HG02852 (cell line): ENCODE data around the gene MUC5AC.
"Not testable (repeated sequence)": the region's sequence is repeated elsewhere in the genome, so short reads cannot be mapped to it uniquely, and the experiment has no call there.

Source experiments
- ATAC-seq: cut with Tn5 transposase; IDR thresholded peaks from one replicate; pipeline ENCODE4 v1.9.1; 2021; ENCODE audit warnings: mild to moderate bottlenecking, moderate library complexity; ENCODE audit not compliant: unreplicated experiment

MUC5AC gene

DNA sequence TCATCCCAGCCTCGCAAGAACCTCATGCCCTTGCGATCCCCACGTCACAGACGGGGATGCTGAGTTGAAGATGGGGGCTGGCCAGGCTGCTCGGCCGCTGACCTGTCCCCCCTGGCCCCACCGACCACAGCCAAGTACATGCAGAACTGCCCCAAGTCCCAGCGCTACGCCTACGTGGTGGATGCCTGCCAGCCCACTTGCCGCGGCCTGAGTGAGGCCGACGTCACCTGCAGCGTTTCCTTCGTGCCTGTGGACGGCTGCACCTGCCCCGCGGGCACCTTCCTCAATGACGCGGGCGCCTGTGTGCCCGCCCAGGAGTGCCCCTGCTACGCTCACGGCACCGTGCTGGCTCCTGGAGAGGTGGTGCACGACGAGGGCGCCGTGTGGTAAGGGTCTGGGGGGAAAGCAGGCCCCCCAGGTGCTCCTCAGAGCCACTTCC is 75.1 kb downstream of the MUC5AC start:
- ATAC-seq = no peak

DNA sequence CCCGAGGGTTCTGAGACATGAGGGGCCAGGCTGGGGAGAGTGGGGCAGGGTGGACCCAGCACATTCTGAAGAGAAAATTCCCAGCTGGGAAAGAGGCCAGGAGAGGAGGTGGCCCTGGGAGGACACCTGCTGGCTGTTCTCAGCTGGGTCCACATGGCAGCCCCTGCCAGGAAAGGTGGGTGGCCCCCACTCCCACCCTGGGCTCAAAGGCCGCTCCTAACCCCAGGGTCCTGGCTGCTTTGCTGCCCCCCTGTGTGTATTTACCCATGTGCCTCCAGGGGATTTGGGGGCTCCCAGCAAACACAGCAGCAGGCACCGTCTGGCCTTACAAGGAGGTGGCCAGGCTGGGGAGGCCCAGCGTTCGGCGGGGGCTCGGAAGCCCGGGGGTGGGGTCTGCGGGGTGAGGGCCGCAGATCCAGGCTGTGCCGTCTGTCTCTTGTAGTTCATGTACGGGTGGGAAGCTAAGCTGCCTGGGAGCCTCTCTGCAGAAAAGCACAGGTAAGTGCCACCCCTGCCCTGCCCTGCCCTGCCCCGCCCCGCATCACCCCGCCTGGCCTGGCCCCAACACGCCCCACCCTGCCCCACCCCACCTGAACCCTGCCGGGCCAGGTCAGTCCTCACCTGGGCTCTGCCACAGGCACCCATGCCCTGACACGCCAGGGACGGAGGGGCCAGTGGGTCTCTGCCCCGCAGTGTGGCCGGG is 75.7 kb downstream of the MUC5AC start:
- ATAC-seq = no peak

DNA sequence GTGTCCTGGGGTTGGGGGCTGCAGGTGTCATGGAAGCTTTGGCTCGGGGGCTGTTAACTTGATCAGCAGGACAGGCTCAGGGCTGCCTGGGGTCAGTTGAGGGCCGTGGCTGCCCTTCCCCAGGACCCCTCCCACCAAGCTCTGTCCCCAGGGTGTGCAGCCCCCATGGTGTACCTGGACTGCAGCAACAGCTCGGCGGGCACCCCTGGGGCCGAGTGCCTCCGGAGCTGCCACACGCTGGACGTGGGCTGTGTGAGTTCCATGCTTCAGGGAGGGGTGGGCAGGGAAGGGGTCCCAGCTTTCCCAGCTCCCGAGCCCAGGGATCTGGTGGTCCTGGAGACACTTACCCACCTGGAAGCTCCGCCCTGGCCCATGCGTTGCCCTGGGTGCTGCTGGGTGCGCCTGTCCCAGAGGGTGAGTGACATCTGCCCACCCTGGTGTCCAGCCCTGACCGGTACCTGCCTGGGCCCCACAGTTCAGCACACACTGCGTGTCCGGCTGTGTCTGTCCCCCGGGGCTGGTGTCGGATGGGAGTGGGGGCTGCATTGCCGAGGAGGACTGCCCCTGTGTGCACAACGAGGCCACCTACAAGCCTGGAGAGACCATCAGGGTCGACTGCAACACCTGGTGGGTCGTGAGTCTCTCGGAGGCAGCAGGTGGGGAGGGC is 76.4 kb downstream of the MUC5AC start:
- no peak for ATAC-seq

DNA sequence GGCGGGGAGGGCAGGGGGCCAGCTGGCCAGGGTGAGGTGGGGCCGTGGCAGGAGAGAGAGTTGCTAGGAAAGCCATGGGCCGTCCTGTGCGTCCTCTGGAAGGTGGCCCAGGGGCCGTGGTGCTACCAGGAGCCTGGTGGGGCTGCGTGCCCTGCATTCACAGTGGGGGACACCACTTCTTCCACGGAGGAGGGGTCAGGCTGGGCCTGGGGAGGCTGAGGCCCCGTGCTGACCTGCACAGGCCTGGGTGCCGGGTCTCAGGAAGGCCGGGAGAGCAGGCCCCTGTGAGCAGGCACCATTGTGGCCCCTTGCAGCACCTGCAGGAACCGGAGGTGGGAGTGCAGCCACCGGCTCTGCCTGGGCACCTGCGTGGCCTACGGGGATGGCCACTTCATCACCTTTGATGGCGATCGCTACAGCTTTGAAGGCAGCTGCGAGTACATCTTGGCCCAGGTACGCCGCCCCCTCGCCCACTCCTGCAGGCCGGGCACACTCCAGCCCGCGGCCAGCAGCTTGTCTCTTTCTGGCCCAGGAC is 77.1 kb downstream of the MUC5AC start:
- ATAC-seq = no peak

DNA sequence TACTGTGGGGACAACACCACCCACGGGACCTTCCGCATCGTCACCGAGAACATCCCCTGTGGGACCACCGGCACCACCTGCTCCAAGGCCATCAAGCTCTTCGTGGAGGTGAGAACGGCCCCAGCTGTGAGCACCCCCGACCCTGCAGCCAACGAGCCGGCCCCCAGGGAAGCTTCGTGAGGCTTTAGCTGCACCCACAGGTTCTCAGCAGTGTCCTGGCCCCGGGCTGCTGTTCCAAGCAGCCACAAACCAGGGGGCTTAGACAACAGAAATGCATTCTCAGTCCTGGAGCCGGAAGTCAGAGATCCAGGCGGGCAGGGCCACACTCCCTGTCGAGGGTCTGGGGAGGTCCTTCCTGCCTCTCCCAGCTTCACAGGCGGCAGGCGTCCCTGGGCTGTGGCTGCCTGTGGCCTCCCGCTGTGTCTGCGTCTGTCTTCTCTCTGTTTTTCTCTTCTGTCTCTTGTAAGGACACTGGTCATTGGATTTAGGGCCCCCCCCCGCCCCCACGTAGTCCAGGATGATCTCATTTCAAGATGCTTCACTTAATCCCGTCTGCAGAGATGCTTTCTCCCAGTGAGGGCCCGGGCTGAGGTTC is 77.7 kb downstream of the MUC5AC start:
- no peak for ATAC-seq

- ATAC-seq = no peak
Observed at GRCh38 chr11:1235901-1236315, 78.2 kb downstream of the MUC5AC start.

DNA sequence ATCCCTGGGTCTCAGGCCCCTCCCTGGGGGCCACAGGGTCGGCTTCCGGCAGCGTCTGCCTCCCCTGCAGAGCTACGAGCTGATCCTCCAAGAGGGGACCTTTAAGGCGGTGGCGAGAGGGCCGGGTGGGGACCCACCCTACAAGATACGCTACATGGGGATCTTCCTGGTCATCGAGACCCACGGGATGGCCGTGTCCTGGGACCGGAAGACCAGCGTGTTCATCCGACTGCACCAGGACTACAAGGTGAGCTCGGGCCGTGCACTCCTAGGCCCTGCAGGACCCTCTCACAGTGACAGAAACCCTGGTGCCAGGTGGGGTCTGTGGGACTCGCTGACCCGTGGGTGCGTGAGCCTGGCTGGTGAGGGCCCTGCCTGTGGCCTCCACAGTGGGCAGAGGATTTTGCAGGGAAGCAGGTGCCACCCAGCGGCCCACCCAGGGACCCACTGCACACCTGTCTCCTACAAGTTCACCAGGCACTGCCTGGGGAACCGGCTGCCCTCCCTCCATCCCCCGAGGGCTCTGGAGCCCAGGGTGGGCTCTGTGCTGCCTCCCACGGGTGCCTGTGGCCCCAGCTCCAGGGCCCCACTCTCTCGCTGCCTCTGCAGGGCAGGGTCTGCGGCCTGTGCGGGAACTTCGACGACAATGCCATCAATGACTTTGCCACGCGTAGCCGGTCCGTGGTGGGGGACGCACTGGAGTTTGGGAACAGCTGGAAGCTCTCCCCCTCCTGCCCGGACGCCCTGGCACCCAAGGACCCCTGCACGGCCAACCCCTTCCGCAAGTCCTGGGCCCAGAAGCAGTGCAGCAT is 78.8 kb downstream of the MUC5AC start:
- no peak for ATAC-seq

GRCh38 chr11:1237128-1237580 is 79.4 kb downstream of the MUC5AC start:
- no peak for ATAC-seq

DNA sequence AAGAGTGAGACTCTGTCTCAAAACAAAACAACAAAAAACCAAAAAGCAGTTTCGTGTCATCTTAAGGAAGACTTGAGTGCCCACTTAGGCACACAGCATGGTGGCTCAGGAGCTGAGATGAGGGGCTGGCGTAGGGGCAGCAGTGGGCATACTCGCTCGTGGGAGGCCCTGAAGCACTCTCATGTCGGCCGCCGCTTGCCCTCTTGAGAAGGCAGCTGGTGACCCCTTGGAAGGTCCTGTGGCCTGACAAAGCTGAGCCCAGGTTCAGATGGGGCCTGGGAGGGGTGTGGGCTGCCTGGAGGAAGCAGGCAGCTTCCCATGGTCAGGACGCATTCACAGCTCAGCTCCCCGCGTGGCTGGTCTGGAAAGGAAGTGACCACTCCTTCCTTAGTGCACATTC is 80.1 kb downstream of the MUC5AC start:
- ATAC-seq = no peak

DNA sequence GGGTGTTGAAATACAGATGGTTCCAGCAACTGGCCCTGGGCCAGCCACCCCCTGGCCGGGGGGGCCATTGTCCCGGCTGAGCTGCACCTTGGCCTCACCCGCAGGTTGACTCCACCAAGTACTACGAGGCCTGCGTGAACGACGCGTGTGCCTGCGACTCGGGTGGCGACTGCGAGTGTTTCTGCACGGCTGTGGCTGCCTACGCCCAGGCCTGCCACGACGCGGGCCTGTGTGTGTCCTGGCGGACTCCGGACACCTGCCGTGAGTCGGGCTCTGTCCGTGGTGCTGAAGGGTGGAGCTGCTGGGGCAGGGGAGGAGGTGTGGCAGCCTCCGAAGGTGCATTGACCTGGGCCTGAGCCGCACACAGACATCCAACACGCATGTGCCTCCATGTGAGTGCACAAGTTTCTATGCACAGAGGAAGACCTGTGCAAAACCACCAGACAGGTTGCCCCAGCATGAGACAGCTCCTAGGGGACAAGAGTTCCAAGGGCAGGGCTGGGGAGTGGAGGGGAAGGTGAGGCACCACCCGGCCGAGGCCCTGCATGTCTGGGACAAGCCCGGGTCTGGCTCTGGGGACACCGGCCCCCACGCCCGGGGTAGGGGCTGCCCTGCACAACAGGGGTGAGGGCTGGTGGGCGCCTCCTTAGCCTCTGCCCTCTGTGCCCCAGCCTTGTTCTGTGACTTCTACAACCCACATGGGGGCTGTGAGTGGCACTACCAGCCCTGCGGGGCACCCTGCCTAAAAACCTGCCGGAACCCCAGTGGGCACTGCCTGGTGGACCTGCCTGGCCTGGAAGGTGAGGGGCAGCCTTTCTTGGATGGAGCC is 81.2 kb downstream of the MUC5AC start:
- ATAC-seq = no peak

DNA sequence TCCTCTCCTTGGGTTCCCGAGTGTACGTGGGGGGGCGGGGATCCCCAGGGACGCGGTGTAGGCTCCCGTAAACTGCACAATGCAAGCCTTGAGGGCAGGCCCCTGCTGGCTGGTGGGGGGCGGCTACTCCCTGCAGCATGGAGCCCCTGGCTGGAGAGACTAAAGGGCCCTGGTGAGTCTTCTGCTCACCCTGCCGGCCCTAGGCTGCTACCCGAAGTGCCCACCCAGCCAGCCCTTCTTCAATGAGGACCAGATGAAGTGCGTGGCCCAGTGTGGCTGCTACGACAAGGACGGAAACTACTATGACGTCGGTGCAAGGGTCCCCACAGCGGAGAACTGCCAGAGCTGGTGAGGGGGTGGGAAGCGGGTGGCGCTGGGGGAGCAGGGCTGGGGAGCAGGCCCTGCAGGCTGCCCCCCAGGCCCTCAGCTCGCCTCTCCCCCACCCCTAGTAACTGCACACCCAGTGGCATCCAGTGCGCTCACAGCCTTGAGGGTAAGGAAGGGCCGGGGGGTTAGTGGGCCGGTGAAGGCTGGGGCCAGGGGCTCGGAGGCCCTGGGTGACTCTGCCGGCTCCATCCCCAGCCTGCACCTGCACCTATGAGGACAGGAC is 81.9 kb downstream of the MUC5AC start:
- ATAC-seq = no peak

DNA sequence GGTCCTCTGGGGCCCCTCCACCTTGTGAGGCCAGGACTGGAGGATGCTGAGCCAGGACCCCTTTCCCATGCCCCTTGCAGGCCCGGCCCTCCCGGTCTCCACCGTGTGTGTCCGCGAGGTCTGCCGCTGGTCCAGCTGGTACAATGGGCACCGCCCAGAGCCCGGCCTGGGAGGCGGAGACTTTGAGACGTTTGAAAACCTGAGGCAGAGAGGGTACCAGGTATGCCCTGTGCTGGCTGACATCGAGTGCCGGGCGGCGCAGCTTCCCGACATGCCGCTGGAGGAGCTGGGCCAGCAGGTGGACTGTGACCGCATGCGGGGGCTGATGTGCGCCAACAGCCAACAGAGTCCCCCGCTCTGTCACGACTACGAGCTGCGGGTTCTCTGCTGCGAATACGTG is 83.0 kb downstream of the MUC5AC start:
- ATAC-seq = no peak

- no peak for ATAC-seq
Observed at GRCh38 chr11:1241706-1242105, 84.0 kb downstream of the MUC5AC start.

DNA sequence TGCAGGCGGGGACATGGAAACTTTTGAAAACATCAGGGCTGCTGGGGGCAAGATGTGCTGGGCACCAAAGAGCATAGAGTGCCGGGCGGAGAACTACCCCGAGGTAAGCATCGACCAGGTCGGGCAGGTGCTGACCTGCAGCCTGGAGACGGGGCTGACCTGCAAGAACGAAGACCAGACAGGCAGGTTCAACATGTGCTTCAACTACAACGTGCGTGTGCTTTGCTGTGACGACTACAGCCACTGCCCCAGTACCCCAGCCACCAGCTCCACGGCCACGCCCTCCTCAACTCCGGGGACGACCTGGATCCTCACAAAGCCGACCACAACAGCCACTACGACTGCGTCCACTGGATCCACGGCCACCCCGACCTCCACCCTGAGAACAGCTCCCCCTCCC is 84.5 kb downstream of the MUC5AC start:
- ATAC-seq = no peak

DNA sequence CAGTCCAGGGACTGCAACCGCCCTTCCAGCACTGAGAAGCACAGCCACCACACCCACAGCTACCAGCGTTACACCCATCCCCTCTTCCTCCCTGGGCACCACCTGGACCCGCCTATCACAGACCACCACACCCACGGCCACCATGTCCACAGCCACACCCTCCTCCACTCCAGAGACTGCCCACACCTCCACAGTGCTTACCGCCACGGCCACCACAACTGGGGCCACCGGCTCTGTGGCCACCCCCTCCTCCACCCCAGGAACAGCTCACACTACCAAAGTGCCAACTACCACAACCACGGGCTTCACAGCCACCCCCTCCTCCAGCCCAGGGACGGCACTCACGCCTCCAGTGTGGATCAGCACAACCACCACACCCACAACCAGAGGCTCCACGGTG is 85.0 kb downstream of the MUC5AC start:
- ATAC-seq = not testable (repeated sequence)

DNA sequence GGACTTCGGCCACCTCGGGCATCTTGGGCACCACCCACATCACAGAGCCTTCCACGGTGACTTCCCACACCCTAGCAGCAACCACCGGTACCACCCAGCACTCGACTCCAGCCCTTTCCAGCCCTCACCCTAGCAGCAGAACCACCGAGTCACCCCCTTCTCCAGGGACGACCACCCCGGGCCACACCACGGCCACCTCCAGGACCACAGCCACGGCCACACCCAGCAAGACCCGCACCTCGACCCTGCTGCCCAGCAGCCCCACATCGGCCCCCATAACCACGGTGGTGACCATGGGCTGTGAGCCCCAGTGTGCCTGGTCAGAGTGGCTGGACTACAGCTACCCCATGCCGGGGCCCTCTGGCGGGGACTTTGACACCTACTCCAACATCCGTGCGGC is 85.8 kb downstream of the MUC5AC start:
- ATAC-seq = not testable (repeated sequence)

DNA sequence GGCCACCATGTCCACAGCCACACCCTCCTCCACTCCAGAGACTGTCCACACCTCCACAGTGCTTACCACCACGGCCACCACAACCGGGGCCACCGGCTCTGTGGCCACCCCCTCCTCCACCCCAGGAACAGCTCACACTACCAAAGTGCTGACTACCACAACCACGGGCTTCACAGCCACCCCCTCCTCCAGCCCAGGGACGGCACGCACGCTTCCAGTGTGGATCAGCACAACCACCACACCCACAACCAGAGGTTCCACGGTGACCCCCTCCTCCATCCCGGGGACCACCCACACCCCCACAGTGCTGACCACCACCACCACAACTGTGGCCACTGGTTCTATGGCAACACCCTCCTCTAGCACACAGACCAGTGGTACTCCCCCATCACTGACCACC is 86.8 kb downstream of the MUC5AC start:
- ATAC-seq = not testable (repeated sequence)

- ATAC-seq = not testable (repeated sequence)
Observed at GRCh38 chr11:1245717-1246116, 88.0 kb downstream of the MUC5AC start.

- not testable (repeated sequence) for ATAC-seq
Observed at GRCh38 chr11:1246301-1246700, 88.5 kb downstream of the MUC5AC start.

GRCh38 chr11:1247026-1247425 is 89.3 kb downstream of the MUC5AC start:
- ATAC-seq = not testable (repeated sequence)
